Hepatocyte (in vitro differentiated cells): ENCODE data around the gene C16orf92. TPM values are rescaled to one million over a fixed set of nuclear protein-coding genes. Genes with fewer than 3 reads are reported as not detected.

ENCODE experiments used
- DNase-seq: peaks from one replicate; pipeline ENCODE4 v3.0.0-alpha.2; 2016; ENCODE audit warnings: low spot score
- H2AFZ ChIP-seq: fragments of 200-600 bp; sonication (generic); 2 replicates; pipeline ENCODE4 v1.6.0; 2016; ENCODE audit warnings: antibody characterized with exemption, mild to moderate bottlenecking
- H3K27ac ChIP-seq: fragments of 200-600 bp; sonication (generic); 2 replicates; pipeline ENCODE4 v1.5.1; 2016; ENCODE audit warnings: mild to moderate bottlenecking
- H3K27me3 ChIP-seq: fragments of 200-600 bp; sonication (generic); 2 replicates; pipeline ENCODE4 v1.6.1; 2016
- H3K36me3 ChIP-seq: fragments of 200-600 bp; sonication (generic); replicated peaks from 2 replicates; pipeline ENCODE4 v1.5.1; 2016; ENCODE audit warnings: low read depth; ENCODE audit not compliant: insufficient read depth
- H3K4me1 ChIP-seq: fragments of 200-600 bp; sonication (generic); 2 replicates; pipeline ENCODE4 v1.5.1; 2016; ENCODE audit warnings: mild to moderate bottlenecking, moderate library complexity; ENCODE audit not compliant: insufficient read depth
- H3K4me2 ChIP-seq: fragments of 200-600 bp; sonication (generic); 2 replicates; pipeline ENCODE4 v1.6.0; 2016
- H3K4me3 ChIP-seq: fragments of 200-600 bp; sonication (generic); 2 replicates; pipeline ENCODE4 v1.5.1; 2016; ENCODE audit warnings: mild to moderate bottlenecking
- H3K79me2 ChIP-seq: fragments of 200-600 bp; sonication (generic); 2 replicates; pipeline ENCODE4 v1.6.0; 2017; ENCODE audit warnings: mild to moderate bottlenecking
- H3K9me2 ChIP-seq: fragments of 200-600 bp; sonication (generic); replicated peaks from 2 replicates; pipeline ENCODE4 v1.6.0; 2017; ENCODE audit warnings: mild to moderate bottlenecking; ENCODE audit not compliant: insufficient read depth
- H3K9me3 ChIP-seq: fragments of 200-600 bp; sonication (generic); 2 replicates; pipeline ENCODE4 v1.5.1; 2016; ENCODE audit warnings: low read depth, mild to moderate bottlenecking
- H4K20me1 ChIP-seq: fragments of 200-600 bp; sonication (generic); 2 replicates; pipeline ENCODE4 v1.6.0; 2016; ENCODE audit warnings: mild to moderate bottlenecking; ENCODE audit not compliant: insufficient read depth, poor library complexity, severe bottlenecking
- EZH2 ChIP-seq: fragments of 200-600 bp; sonication (generic); IDR thresholded peaks from 2 replicates; pipeline ENCODE4 v1.6.1; 2016; ENCODE audit warnings: antibody characterized with exemption, mild to moderate bottlenecking, borderline replicate concordance
- EZH2phosphoT487 ChIP-seq: fragments of 200-600 bp; sonication (generic); IDR thresholded peaks from one replicate; pipeline ENCODE4 v1.6.1; 2018; ENCODE audit warnings: antibody characterized with exemption, mild to moderate bottlenecking, low read depth, moderate library complexity; ENCODE audit not compliant: unreplicated experiment, severe bottlenecking
- WGBS: methylation state at CpG from one replicate; pipeline ENCODE4 v1.1.6; 2016; ENCODE audit warnings: low lambda C conversion rate; ENCODE audit errors: missing lambda C conversion rate; 5-methylcytosine and 5-hydroxymethylcytosine counted together
- polyA plus RNA-seq: library from polyadenylated mRNA; unstranded; fragments of >200 nt; fragmentation: Nextera tagmentation; extraction: Ambion mirVana; gene quantifications from 2 replicates; pipeline ENCODE4 v1.2.1, GENCODE V29; 2016
- total RNA-seq: library from RNA; depleted of rRNA; stranded (reverse); fragments of >200 nt; gene quantifications from 2 replicates; pipeline ENCODE4 v1.2.3, GENCODE V29; 2014
- TF ChIP-seq, protein P1 (sequence below): fragments of 200-600 bp; sonication (generic); IDR thresholded peaks from 2 replicates; pipeline ENCODE4 v1.5.1; 2016; ENCODE audit warnings: antibody characterized with exemption, mild to moderate bottlenecking; ENCODE audit not compliant: poor library complexity

The C16orf92 gene
- total and polyA plus RNA-seq, 2 experiments from 2014 or later, result not detected

GRCh38 chr16:30004811-30005242 lies 18.2 kb upstream of the C16orf92 start:
- H4K20me1 ChIP-seq, result no peaks in the 10 kb centered on the region
- WGBS, result 84% methylated on average over 9 of the region's 11 CpGs
- H2AFZ ChIP-seq, result no peak overlapping the region
- no peaks in the 10 kb centered on the region for H3K9me2 ChIP-seq
- H3K27me3 ChIP-seq, result peaks cover 2% of the 10 kb centered on the region
- TF ChIP-seq EZH2phosphoT487, result no peak
- no peak for TF ChIP-seq EZH2
- TF ChIP-seq, protein P1, sequence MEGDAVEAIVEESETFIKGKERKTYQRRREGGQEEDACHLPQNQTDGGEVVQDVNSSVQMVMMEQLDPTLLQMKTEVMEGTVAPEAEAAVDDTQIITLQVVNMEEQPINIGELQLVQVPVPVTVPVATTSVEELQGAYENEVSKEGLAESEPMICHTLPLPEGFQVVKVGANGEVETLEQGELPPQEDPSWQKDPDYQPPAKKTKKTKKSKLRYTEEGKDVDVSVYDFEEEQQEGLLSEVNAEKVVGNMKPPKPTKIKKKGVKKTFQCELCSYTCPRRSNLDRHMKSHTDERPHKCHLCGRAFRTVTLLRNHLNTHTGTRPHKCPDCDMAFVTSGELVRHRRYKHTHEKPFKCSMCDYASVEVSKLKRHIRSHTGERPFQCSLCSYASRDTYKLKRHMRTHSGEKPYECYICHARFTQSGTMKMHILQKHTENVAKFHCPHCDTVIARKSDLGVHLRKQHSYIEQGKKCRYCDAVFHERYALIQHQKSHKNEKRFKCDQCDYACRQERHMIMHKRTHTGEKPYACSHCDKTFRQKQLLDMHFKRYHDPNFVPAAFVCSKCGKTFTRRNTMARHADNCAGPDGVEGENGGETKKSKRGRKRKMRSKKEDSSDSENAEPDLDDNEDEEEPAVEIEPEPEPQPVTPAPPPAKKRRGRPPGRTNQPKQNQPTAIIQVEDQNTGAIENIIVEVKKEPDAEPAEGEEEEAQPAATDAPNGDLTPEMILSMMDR, result no peak
- no peak overlapping the region for H3K4me2 ChIP-seq
- no peaks in the 10 kb centered on the region for H3K36me3 ChIP-seq
- no peaks in the 10 kb centered on the region for H3K79me2 ChIP-seq
- H3K27ac ChIP-seq, result no peak overlapping the region
- H3K9me3 ChIP-seq, result no peaks in the 10 kb centered on the region
- DNase-seq, result no peak
- H3K4me1 ChIP-seq, result no peaks in the 10 kb centered on the region
- H3K4me3 ChIP-seq, result no peak overlapping the region

- peak; percentile 61 for DNase-seq
- no peak overlapping the region for H3K27ac ChIP-seq
- H2AFZ ChIP-seq, result no peak overlapping the region
- H3K4me1 ChIP-seq, result no peaks in the 10 kb centered on the region
- TF ChIP-seq EZH2phosphoT487 (no peak), EZH2 (no peak)
- TF ChIP-seq, protein P1, result peak; percentile 65
- no peaks in the 10 kb centered on the region for H4K20me1 ChIP-seq
- H3K4me3 ChIP-seq, result no peak overlapping the region
- no peaks in the 10 kb centered on the region for H3K79me2 ChIP-seq
- no peaks in the 10 kb centered on the region for H3K9me2 ChIP-seq
- no peaks in the 10 kb centered on the region for H3K36me3 ChIP-seq
- H3K4me2 ChIP-seq, result no peak overlapping the region
- H3K9me3 ChIP-seq, result no peaks in the 10 kb centered on the region
- 78% methylated on average over 26 of the region's 35 CpGs for WGBS
- peaks cover 9% of the 10 kb centered on the region for H3K27me3 ChIP-seq
Measured at GRCh38 chr16:30005341-30006094, 17.5 kb upstream of the C16orf92 start.

DNA sequence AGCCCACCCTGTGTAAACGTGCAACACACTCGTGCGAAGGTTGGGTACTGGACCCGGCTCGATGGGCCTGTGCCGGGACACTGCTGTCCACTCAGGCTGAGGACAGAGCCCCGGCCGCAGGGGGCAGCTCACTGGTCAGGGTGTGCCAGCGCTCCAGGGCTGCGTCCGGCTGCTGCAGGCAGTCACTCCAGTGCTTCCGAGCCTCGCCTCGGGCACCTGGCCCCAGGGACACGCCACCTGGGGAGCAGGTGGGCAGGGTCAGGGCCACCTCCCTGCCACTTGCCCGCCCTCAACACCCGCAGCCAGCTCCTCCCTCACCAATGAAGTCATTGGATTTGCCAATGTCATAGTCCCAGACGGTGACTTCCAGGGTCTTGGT lies 16.9 kb upstream of the C16orf92 start:
- no peak for DNase-seq
- Histone ChIP-seq H3K9me3 (no peaks in the 10 kb centered on the region), H3K27me3 (peaks cover 12% of the 10 kb centered on the region), H3K4me2 (no peak overlapping the region), H3K36me3 (no peaks in the 10 kb centered on the region), H3K4me1 (no peaks in the 10 kb centered on the region), H3K4me3 (no peak overlapping the region), H3K27ac (no peak overlapping the region), H2AFZ (no peak overlapping the region), H3K9me2 (no peaks in the 10 kb centered on the region), H3K79me2 (no peaks in the 10 kb centered on the region), H4K20me1 (no peaks in the 10 kb centered on the region)
- TF ChIP-seq EZH2phosphoT487, result no peak
- TF ChIP-seq, protein P1, result no peak
- TF ChIP-seq EZH2, result no peak
- 93% methylated on average over 16 of the region's 18 CpGs for WGBS
